PFSK-1 (cell line): ENCODE data around the gene OR51M1.

Source experiments
- POLR2AphosphoS5 ChIP-seq: IDR thresholded peaks from 2 replicates; pipeline ENCODE4 v1.6.1; 2012; ENCODE audit warnings: low read depth, mild to moderate bottlenecking, control low read depth, low read length, moderate library complexity
- REST ChIP-seq, 2 experiments: IDR thresholded peaks; 2 replicates each; pipeline versions ENCODE4 v1.6.1 to v1.8.0; 2011 to 2012; ENCODE audit warnings: low read depth in 2 of 2, low read length in 2 of 2, control low read depth in 1 of 2, inconsistent platforms in 1 of 2, mild to moderate bottlenecking in 1 of 2, moderate library complexity in 1 of 2; ENCODE audit not compliant: insufficient read depth in 1 of 2
- SIN3A ChIP-seq: IDR thresholded peaks from 2 replicates; pipeline ENCODE4 v1.6.1; 2012; ENCODE audit warnings: mild to moderate bottlenecking, low read length, moderate library complexity, borderline replicate concordance; ENCODE audit not compliant: insufficient read depth

- no peak for TF ChIP-seq SIN3A
- TF ChIP-seq POLR2AphosphoS5: no peak
- no peak for TF ChIP-seq REST (IDR thresholded peaks at IDR 0.05; ENCODE audit: insufficient read depth in 1 of 2, low read depth in 2 of 2, low read length in 2 of 2)
Measured at GRCh38 chr11:5364214-5364613, 19.4 kb upstream of the OR51M1 start.
